GM19438 (cell line): ENCODE measurements around the gene NAALADL2.

Experiments used
- ATAC-seq: cut with Tn5 transposase; IDR thresholded peaks from one replicate; pipeline ENCODE4 v1.9.1; 2021; ENCODE audit warnings: low read depth; ENCODE audit not compliant: unreplicated experiment

The NAALADL2 gene

GRCh38 chr3:175287361-175287963 lies 428.3 kb downstream of the NAALADL2 start:
- no peak for ATAC-seq

GRCh38 chr3:175288621-175289020 lies 429.5 kb downstream of the NAALADL2 start:
- no peak for ATAC-seq

- no peak for ATAC-seq
Observed at GRCh38 chr3:175294793-175295192, 435.7 kb downstream of the NAALADL2 start.

- no peak for ATAC-seq
Observed at GRCh38 chr3:175295248-175296130, 436.4 kb downstream of the NAALADL2 start.

GRCh38 chr3:175297216-175297615 lies 438.1 kb downstream of the NAALADL2 start:
- ATAC-seq = no peak

- no peak for ATAC-seq
Observed at GRCh38 chr3:175301741-175302140, 442.6 kb downstream of the NAALADL2 start.

GRCh38 chr3:175304404-175304803 lies 445.3 kb downstream of the NAALADL2 start:
- no peak for ATAC-seq

GRCh38 chr3:175307642-175308041 lies 448.5 kb downstream of the NAALADL2 start:
- ATAC-seq = no peak

GRCh38 chr3:175308097-175308496 lies 449.0 kb downstream of the NAALADL2 start:
- ATAC-seq = no peak

- no peak for ATAC-seq
Observed at GRCh38 chr3:175310046-175310445, 450.9 kb downstream of the NAALADL2 start.

GRCh38 chr3:175311404-175311803 lies 452.3 kb downstream of the NAALADL2 start:
- no peak for ATAC-seq

GRCh38 chr3:175311946-175312345 lies 452.8 kb downstream of the NAALADL2 start:
- no peak for ATAC-seq

- ATAC-seq = no peak
Observed at GRCh38 chr3:175312791-175313190, 453.7 kb downstream of the NAALADL2 start.

- ATAC-seq = no peak
Observed at GRCh38 chr3:175316799-175317198, 457.7 kb downstream of the NAALADL2 start.

- ATAC-seq = no peak
Observed at GRCh38 chr3:175325440-175325839, 466.3 kb downstream of the NAALADL2 start.

- no peak for ATAC-seq
Observed at GRCh38 chr3:175326041-175326440, 466.9 kb downstream of the NAALADL2 start.

- no peak for ATAC-seq
Observed at GRCh38 chr3:175329373-175329772, 470.2 kb downstream of the NAALADL2 start.

- ATAC-seq = no peak
Observed at GRCh38 chr3:175335229-175335628, 476.1 kb downstream of the NAALADL2 start.

GRCh38 chr3:175336406-175337133 lies 477.4 kb downstream of the NAALADL2 start:
- ATAC-seq = no peak

- no peak for ATAC-seq
Observed at GRCh38 chr3:175337631-175338030, 478.5 kb downstream of the NAALADL2 start.

GRCh38 chr3:175338775-175339535 lies 479.8 kb downstream of the NAALADL2 start:
- ATAC-seq = no peak
